Karpas-422 (cell line): Measurements from ENCODE around the gene CEMIP. TPM values are rescaled to one million over a fixed set of nuclear protein-coding genes. Genes with fewer than 3 reads are reported as not detected.

Source experiments
- DNase-seq: peaks from one replicate; pipeline ENCODE4 v3.0.0-alpha.2; 2015
- H2AFZ ChIP-seq: fragments of 200-600 bp; sonication (generic); 2 replicates; pipeline ENCODE4 v1.6.1; 2014; ENCODE audit warnings: antibody characterized with exemption, low read length, mixed read lengths
- H3K27ac ChIP-seq: fragments of 200-600 bp; sonication (generic); 2 replicates; pipeline ENCODE4 v1.5.1; 2014; ENCODE audit warnings: mild to moderate bottlenecking, low read length, moderate library complexity
- H3K27me3 ChIP-seq: fragments of 200-600 bp; sonication (generic); 2 replicates; pipeline ENCODE4 v1.6.1; 2014; ENCODE audit warnings: low read length, mixed read lengths
- H3K36me3 ChIP-seq: fragments of 200-600 bp; sonication (generic); 2 replicates; pipeline ENCODE4 v1.6.1; 2014; ENCODE audit warnings: low read length, mixed read lengths; ENCODE audit not compliant: insufficient read depth
- H3K4me1 ChIP-seq: fragments of 200-600 bp; sonication (generic); 2 replicates; pipeline ENCODE4 v1.6.1; 2014; ENCODE audit warnings: mild to moderate bottlenecking, low read length, mixed read lengths
- H3K4me2 ChIP-seq: fragments of 200-600 bp; sonication (generic); 2 replicates; pipeline ENCODE4 v1.6.1; 2014; ENCODE audit warnings: low read length, low read depth, mild to moderate bottlenecking; ENCODE audit not compliant: poor library complexity, severe bottlenecking
- H3K4me3 ChIP-seq: fragments of 200-600 bp; sonication (generic); 2 replicates; pipeline ENCODE4 v1.5.1; 2014; ENCODE audit warnings: mild to moderate bottlenecking, antibody characterized with exemption, low read length, mixed read lengths
- H3K79me2 ChIP-seq: fragments of 200-600 bp; sonication (generic); 2 replicates; pipeline ENCODE4 v1.6.1; 2014; ENCODE audit warnings: mild to moderate bottlenecking, low read length, mixed read lengths
- H3K9ac ChIP-seq: fragments of 200-600 bp; sonication (generic); 2 replicates; pipeline ENCODE4 v1.6.0; 2014; ENCODE audit warnings: low read length
- H3K9me2 ChIP-seq: fragments of 200-600 bp; sonication (generic), shearing (Covaris generic); replicated peaks from 2 replicates; pipeline ENCODE4 v1.6.0; 2014; ENCODE audit warnings: mild to moderate bottlenecking, low read length, moderate library complexity; ENCODE audit not compliant: insufficient read depth
- H3K9me3 ChIP-seq: fragments of 300-700, 200-600 bp; sonication (generic); 2 replicates; pipeline ENCODE4 v1.6.1; 2014; ENCODE audit warnings: low read length, mixed read lengths
- H4K20me1 ChIP-seq: fragments of 200-600 bp; sonication (generic); 2 replicates; pipeline ENCODE4 v1.6.1; 2014; ENCODE audit warnings: mild to moderate bottlenecking, antibody characterized with exemption, low read length, low read depth; ENCODE audit not compliant: insufficient read depth
- total RNA-seq: library from RNA; depleted of rRNA; stranded (reverse); fragments of >200 nt; shearing (Covaris generic); gene quantifications from 2 replicates; pipeline ENCODE4 v1.2.3, GENCODE V29; 2014; ENCODE audit warnings: low replicate concordance

The CEMIP gene
- total RNA-seq, 1 experiment from 2014 or later: not detected

DNA sequence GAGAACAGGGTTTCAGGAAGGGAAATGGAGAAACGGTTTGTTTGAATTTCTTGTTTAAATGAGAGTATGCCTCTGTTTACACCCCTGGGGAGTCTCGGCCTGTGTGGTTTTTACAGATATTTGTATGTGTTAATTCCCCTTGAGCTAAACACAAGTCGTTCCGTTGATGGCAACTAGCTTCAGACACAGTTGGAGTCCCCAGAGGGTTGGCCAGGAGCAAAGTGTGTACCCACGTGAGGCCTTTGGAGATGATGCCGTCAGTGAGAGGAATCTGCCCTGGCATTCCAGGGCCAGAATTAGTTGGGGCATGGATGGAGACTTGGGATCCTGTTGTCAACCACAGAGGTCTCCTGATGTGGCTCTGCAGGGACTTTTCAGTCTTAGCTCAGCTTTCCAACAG lies 44.0 kb downstream of the CEMIP start:
- Histone ChIP-seq H3K9me3 (no peaks in the 10 kb centered on the region), H3K9me2 (no peaks in the 10 kb centered on the region), H3K79me2 (no peaks in the 10 kb centered on the region), H3K27ac (no peak overlapping the region), H3K4me2 (no peak overlapping the region), H3K27me3 (peaks cover 1% of the 10 kb centered on the region; the same call in 1 of the 2 replicates), H3K36me3 (no peaks in the 10 kb centered on the region), H3K4me1 (peaks cover 13% of the 10 kb centered on the region), H3K9ac (no peak overlapping the region), H4K20me1 (no peaks in the 10 kb centered on the region), H3K4me3 (no peak overlapping the region), H2AFZ (no peak overlapping the region)
- no peak for DNase-seq

DNA sequence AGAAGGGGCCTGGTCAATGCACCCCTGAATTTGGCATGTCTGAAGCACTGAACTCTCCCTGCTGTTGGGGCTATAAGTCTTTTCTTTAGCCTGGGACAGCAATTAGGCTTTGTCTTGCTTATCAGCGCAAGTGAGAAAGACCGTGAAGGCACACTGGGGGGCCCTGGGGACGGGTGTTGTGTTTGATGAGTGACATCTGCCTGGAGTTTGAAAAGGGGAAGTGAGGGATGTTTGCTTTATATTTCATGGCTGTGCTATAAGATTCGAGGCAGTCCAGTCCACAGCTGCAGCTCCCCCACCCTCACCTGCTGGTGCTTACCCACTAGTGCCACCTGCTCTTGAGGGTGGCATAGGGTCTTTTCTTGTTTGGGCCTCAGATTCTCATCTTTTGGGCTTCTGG lies 44.8 kb downstream of the CEMIP start:
- Histone ChIP-seq H3K4me3 (no peak overlapping the region), H3K9me3 (no peaks in the 10 kb centered on the region), H3K79me2 (no peaks in the 10 kb centered on the region), H3K4me2 (peak overlapping the region; percentile 21), H3K27me3 (no peaks in the 10 kb centered on the region), H3K36me3 (no peaks in the 10 kb centered on the region), H2AFZ (no peak overlapping the region), H3K9ac (no peak overlapping the region), H3K9me2 (no peaks in the 10 kb centered on the region), H3K27ac (no peak overlapping the region), H4K20me1 (no peaks in the 10 kb centered on the region), H3K4me1 (peaks cover 13% of the 10 kb centered on the region)
- DNase-seq: peak; percentile 73

DNA sequence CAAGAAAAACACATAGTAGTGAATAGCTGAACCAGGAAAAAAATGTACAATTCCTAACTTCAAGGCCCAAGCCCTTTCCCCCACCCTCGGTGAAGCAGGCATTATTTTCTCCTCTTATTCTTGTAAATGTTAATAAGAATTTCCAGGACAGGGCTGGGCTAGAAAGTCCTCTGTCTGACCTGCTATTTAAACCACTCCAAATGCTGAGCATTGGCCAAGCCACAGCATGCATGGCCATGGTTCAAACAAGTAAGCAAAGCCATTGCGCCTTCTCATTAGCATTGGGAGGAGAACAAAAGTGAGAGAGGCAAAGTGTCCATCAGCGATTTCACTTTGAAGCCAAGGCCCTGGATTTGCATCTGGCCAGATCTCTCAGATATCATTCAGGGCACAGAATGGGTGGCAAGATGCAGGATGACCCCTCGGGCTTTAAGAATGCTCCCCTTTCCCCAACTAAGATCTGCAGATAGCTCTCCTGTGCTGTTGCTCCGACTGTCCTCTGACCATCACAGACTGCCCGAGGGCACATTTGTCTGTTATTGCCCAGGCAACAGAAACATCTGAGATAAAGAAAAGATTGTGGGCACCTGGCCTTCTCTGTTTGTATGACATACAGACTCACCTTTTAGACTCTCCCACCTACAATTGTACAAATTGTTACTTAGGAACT lies 46.3 kb downstream of the CEMIP start:
- no peak overlapping the region for H2AFZ ChIP-seq
- H3K27ac ChIP-seq: no peak overlapping the region
- H3K9ac ChIP-seq: no peak overlapping the region
- no peaks in the 10 kb centered on the region for H4K20me1 ChIP-seq
- H3K27me3 ChIP-seq: no peaks in the 10 kb centered on the region
- peaks cover 13% of the 10 kb centered on the region for H3K4me1 ChIP-seq
- no peaks in the 10 kb centered on the region for H3K9me3 ChIP-seq
- no peaks in the 10 kb centered on the region for H3K79me2 ChIP-seq
- H3K9me2 ChIP-seq: no peaks in the 10 kb centered on the region
- no peak overlapping the region for H3K4me2 ChIP-seq
- DNase-seq: no peak
- H3K4me3 ChIP-seq: no peak overlapping the region
- no peaks in the 10 kb centered on the region for H3K36me3 ChIP-seq

DNA sequence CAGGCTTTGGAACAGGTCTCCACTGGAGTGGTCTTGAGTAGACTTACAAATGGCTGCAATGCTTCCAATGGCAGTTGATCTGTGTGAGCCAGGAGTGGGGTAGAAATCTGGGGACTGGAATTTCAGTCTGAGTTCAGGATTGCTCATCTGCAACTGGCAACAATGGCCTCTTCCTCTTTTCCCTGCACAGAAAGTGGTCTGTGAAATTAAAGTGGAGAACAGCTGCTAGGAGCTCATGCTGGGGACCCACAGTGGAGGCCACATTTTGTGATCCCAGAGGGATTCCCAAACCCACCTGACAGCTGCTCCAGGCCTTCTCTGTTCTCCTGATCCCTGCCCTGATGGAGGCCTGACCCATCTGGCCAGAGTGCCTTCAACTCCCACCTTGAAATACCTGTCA lies 49.6 kb downstream of the CEMIP start:
- H2AFZ ChIP-seq: no peak overlapping the region
- H3K27me3 ChIP-seq: no peaks in the 10 kb centered on the region
- H3K9me3 ChIP-seq: no peaks in the 10 kb centered on the region
- no peak overlapping the region for H3K4me2 ChIP-seq
- H4K20me1 ChIP-seq: no peaks in the 10 kb centered on the region
- no peak overlapping the region for H3K4me3 ChIP-seq
- H3K4me1 ChIP-seq: peaks cover 23% of the 10 kb centered on the region
- no peak for DNase-seq
- no peak overlapping the region for H3K27ac ChIP-seq
- H3K79me2 ChIP-seq: no peaks in the 10 kb centered on the region
- H3K9me2 ChIP-seq: no peaks in the 10 kb centered on the region
- no peak overlapping the region for H3K9ac ChIP-seq
- H3K36me3 ChIP-seq: no peaks in the 10 kb centered on the region

DNA sequence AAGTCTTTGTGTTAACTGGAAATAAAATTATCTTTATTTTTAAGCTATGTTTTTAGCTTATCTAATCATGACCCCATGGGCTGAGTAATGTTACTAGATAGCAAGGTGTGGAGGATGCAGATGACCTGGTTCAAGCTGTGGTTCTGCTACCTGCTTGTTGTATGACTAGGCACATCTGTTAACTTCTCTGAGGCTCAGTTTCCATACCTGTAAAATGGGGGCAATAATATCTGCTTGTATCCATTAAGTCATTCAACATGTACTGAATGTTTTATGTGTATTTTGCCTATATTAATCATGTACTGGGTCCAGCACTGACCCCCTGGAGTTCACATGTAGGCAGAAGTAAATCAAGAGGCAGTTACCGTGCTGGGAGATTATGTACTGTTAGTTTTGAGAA lies 51.5 kb downstream of the CEMIP start:
- Histone ChIP-seq H3K27me3 (no peaks in the 10 kb centered on the region), H3K9me3 (no peaks in the 10 kb centered on the region), H3K27ac (no peak overlapping the region), H3K9ac (no peak overlapping the region), H3K79me2 (no peaks in the 10 kb centered on the region), H3K36me3 (no peaks in the 10 kb centered on the region), H3K4me3 (no peak overlapping the region), H4K20me1 (no peaks in the 10 kb centered on the region), H2AFZ (no peak overlapping the region), H3K9me2 (no peaks in the 10 kb centered on the region), H3K4me2 (no peak overlapping the region), H3K4me1 (peaks cover 15% of the 10 kb centered on the region)
- no peak for DNase-seq

GRCh38 chr15:80831192-80831591 lies 52.0 kb downstream of the CEMIP start:
- no peak for DNase-seq
- no peak overlapping the region for H3K9ac ChIP-seq
- no peak overlapping the region for H3K27ac ChIP-seq
- no peaks in the 10 kb centered on the region for H3K27me3 ChIP-seq
- peaks cover 15% of the 10 kb centered on the region for H3K4me1 ChIP-seq
- H2AFZ ChIP-seq: no peak overlapping the region
- H3K9me2 ChIP-seq: no peaks in the 10 kb centered on the region
- H3K4me3 ChIP-seq: no peak overlapping the region
- H3K4me2 ChIP-seq: no peak overlapping the region
- no peaks in the 10 kb centered on the region for H3K36me3 ChIP-seq
- H3K9me3 ChIP-seq: no peaks in the 10 kb centered on the region
- no peaks in the 10 kb centered on the region for H4K20me1 ChIP-seq
- no peaks in the 10 kb centered on the region for H3K79me2 ChIP-seq

DNA sequence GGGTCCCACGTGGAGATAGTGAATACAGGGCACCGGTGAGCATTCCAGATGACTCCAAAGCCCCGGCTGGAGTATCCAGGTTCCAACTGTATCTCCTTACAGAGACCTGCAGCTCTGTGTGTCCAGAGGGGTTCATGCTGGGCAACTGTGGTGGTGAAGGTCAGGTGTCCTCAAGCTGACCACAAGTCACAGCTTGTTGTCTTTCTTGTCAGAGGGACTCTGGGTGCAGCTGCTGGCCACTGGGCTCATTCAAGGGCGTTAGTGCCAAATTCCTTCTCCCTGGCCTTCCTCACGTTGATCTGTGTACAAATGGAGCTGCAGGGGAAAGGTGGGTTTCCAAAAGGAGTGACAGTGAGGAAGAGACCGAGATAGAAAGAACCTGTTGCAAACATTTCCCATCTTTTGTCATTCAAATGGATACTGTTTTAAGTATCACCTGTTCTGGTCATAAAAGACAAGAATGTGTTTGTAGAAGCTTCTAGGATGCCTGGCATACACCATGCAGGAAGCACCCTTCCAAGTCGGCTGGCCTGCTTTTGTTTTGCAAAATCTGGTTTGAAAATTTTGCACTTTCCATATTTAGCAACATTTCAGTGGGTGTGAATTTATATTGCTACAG lies 52.5 kb downstream of the CEMIP start:
- Histone ChIP-seq H3K4me1 (peaks cover 15% of the 10 kb centered on the region), H3K4me2 (no peak overlapping the region), H3K9me2 (no peaks in the 10 kb centered on the region), H4K20me1 (no peaks in the 10 kb centered on the region), H3K4me3 (no peak overlapping the region), H3K9me3 (no peaks in the 10 kb centered on the region), H3K79me2 (no peaks in the 10 kb centered on the region), H2AFZ (no peak overlapping the region), H3K36me3 (no peaks in the 10 kb centered on the region), H3K27me3 (no peaks in the 10 kb centered on the region), H3K9ac (no peak overlapping the region), H3K27ac (no peak overlapping the region)
- no peak for DNase-seq

DNA sequence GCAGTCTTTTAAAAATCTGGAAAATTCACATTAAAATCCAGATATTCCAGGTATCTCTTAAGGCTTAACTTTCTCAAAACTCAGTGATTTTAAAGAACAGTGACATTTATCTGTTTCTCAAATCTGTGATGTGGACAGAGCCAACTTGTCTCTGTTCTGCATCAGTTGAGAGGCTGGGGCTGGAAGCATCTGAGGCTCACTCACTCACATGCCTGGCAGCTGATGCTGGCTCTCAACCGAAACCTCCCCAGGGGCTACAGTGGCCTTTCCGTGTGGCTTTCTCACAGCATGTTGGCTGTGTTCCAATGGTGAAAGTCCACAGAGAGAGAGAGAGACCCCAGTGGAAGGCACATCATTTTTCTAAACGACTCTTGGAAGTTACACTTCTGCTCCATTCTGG lies 53.5 kb downstream of the CEMIP start:
- no peak for DNase-seq
- Histone ChIP-seq H3K9ac (no peak overlapping the region), H3K27me3 (no peaks in the 10 kb centered on the region), H4K20me1 (no peaks in the 10 kb centered on the region), H3K27ac (no peak overlapping the region), H3K4me1 (peaks cover 15% of the 10 kb centered on the region), H3K9me3 (no peaks in the 10 kb centered on the region), H3K4me3 (no peak overlapping the region), H2AFZ (no peak overlapping the region), H3K9me2 (no peaks in the 10 kb centered on the region), H3K4me2 (peak overlapping the region; percentile 9), H3K79me2 (no peaks in the 10 kb centered on the region), H3K36me3 (no peaks in the 10 kb centered on the region)
